HepG2 (cell line): ENCODE data around the gene CHCHD6.

Experiments
- GATAD2A ChIP-seq: IDR thresholded peaks from 2 replicates; pipeline ENCODE4 v1.6.1; 2016
- GLI4 ChIP-seq: sonication (generic); formaldehyde crosslinking; IDR thresholded peaks from 2 replicates; pipeline ENCODE4 v1.5.1; 2020; ENCODE audit warnings: missing genetic modification reagents, mild to moderate bottlenecking, moderate library complexity, borderline replicate concordance
- GTF2F1 ChIP-seq: fragments of 150-350 bp; IDR thresholded peaks from 2 replicates; pipeline ENCODE4 v1.6.1; 2014; ENCODE audit warnings: low read length
- KLF9 ChIP-seq: IDR thresholded peaks from 2 replicates; pipeline ENCODE4 v1.6.1; 2016; ENCODE audit warnings: low read depth
- MTA1 ChIP-seq: sonication (generic); formaldehyde crosslinking; IDR thresholded peaks from 2 replicates; pipeline ENCODE4 v1.4.0; 2020; ENCODE audit warnings: missing genetic modification reagents, mild to moderate bottlenecking, borderline replicate concordance
- MYC ChIP-seq: sonication (generic); formaldehyde crosslinking; IDR thresholded peaks from 2 replicates; pipeline ENCODE4 v1.9.0; 2021; ENCODE audit warnings: missing genetic modification reagents, borderline replicate concordance
- RELA ChIP-seq: sonication (generic); formaldehyde crosslinking; IDR thresholded peaks from 2 replicates; pipeline ENCODE4 v1.4.0; 2020; ENCODE audit warnings: missing genetic modification reagents
- SP1 ChIP-seq, 2 experiments: fragments of 450-650 bp in 1 of 2; sonication (generic) in 1 of 2; formaldehyde crosslinking in 1 of 2; IDR thresholded peaks; 2 replicates each; pipeline versions ENCODE4 v1.4.0 to v1.6.1; 2016 to 2020; ENCODE audit warnings: missing genetic modification reagents in 1 of 2
- SRSF4 ChIP-seq: fragments of 200-400 bp; formaldehyde crosslinking; IDR thresholded peaks from one replicate; pipeline ENCODE4 v1.6.1; 2018; ENCODE audit warnings: mild to moderate bottlenecking, low read depth, low read length, moderate library complexity; ENCODE audit not compliant: poor library complexity, severe bottlenecking
- TF ChIP-seq, protein P1 (sequence below): sonication (generic); formaldehyde crosslinking; IDR thresholded peaks from 2 replicates; pipeline ENCODE4 v1.5.0; 2020; ENCODE audit warnings: mild to moderate bottlenecking, missing genetic modification reagents, moderate library complexity
- TF ChIP-seq, protein P2 (sequence below): sonication (generic); formaldehyde crosslinking; conservative IDR thresholded peaks from 2 replicates; pipeline ENCODE4 v1.4.0; 2020; ENCODE audit warnings: missing genetic modification reagents

DNA sequence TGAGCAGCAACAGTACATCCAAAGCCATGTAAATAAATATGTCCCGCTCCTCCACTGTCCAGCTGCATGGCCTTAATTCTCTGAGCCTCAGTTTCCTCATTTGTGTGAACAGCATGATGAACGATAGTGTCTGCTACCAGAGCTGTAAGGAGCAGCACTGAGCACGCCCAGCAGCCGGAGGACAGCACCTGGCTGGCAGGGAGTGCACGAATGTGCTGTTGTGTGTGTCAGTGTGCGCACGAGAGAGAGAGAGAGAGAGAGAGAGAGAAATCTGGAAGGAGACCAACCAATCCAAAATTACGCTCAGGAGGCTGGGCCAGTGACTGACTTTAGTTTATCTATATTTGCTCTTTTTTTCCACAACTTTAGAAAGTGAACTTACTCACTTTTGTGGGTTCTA, 252.3 kb downstream of the CHCHD6 start:
- TF ChIP-seq GTF2F1, result no peak
- TF ChIP-seq KLF9, result no peak
- TF ChIP-seq RELA, result no peak
- no peak for TF ChIP-seq MTA1
- no peak for TF ChIP-seq MYC (CRISPR knock-in tag)
- TF ChIP-seq SRSF4, result no peak
- TF ChIP-seq, protein P1, sequence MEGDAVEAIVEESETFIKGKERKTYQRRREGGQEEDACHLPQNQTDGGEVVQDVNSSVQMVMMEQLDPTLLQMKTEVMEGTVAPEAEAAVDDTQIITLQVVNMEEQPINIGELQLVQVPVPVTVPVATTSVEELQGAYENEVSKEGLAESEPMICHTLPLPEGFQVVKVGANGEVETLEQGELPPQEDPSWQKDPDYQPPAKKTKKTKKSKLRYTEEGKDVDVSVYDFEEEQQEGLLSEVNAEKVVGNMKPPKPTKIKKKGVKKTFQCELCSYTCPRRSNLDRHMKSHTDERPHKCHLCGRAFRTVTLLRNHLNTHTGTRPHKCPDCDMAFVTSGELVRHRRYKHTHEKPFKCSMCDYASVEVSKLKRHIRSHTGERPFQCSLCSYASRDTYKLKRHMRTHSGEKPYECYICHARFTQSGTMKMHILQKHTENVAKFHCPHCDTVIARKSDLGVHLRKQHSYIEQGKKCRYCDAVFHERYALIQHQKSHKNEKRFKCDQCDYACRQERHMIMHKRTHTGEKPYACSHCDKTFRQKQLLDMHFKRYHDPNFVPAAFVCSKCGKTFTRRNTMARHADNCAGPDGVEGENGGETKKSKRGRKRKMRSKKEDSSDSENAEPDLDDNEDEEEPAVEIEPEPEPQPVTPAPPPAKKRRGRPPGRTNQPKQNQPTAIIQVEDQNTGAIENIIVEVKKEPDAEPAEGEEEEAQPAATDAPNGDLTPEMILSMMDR, result no peak
- TF ChIP-seq SP1 (IDR thresholded peaks at IDR 0.05), result no peak
- TF ChIP-seq SP1 (CRISPR knock-in tag; IDR thresholded peaks at IDR 0.05), result no peak
- TF ChIP-seq GLI4, result no peak
- no peak for TF ChIP-seq GATAD2A
- TF ChIP-seq, protein P2, sequence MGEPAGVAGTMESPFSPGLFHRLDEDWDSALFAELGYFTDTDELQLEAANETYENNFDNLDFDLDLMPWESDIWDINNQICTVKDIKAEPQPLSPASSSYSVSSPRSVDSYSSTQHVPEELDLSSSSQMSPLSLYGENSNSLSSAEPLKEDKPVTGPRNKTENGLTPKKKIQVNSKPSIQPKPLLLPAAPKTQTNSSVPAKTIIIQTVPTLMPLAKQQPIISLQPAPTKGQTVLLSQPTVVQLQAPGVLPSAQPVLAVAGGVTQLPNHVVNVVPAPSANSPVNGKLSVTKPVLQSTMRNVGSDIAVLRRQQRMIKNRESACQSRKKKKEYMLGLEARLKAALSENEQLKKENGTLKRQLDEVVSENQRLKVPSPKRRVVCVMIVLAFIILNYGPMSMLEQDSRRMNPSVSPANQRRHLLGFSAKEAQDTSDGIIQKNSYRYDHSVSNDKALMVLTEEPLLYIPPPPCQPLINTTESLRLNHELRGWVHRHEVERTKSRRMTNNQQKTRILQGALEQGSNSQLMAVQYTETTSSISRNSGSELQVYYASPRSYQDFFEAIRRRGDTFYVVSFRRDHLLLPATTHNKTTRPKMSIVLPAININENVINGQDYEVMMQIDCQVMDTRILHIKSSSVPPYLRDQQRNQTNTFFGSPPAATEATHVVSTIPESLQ (CRISPR knock-in tag), result no peak
